IMR-90 (cell line): ENCODE measurements around the gene RERE. TPM values are rescaled to one million over a fixed set of nuclear protein-coding genes. Genes with fewer than 3 reads are reported as not detected.

Experiments
- ATAC-seq: fragments of 200-7000 bp; cut with Tn5 transposase; 2 replicates; pipeline ENCODE4 v1.9.1; 2020; ENCODE audit warnings: low read depth, mild to moderate bottlenecking, moderate library complexity
- BruUV-seq: library from RNA; stranded (reverse); fragments of 400-500 nt; replicated peaks from 2 replicates; lab custom pipeline; 2021; lab: Mats Ljungman, UMichigan
- CTCF ChIA-PET: fragments of 300-600 bp; formaldehyde crosslinking; extraction: SDS; loops from one replicate; lab custom pipeline; 2021; ENCODE audit warnings: antibody characterized with exemption; lab: Yijun Ruan, JAX
- POLR2A ChIA-PET: fragments of 300-600 bp; sonication (Branson Sonifier 250); formaldehyde crosslinking; loops from one replicate; lab custom pipeline; 2022; ENCODE audit warnings: antibody characterized with exemption; ENCODE audit not compliant: unreplicated experiment; lab: Charles Lee
- DNase-seq: peaks from one replicate; pipeline ENCODE4 v3.0.0; 2013
- H2AFZ ChIP-seq: replicated peaks from 2 replicates; pipeline ENCODE3; 2013; ENCODE audit warnings: low read length, mild to moderate bottlenecking; ENCODE audit not compliant: poor library complexity
- H2AK5ac ChIP-seq: 2 replicates; pipeline ENCODE4 v1.6.1; 2013; ENCODE audit warnings: low read depth, low read length, inconsistent platforms
- H2AK9ac ChIP-seq: replicated peaks from 2 replicates; pipeline ENCODE3; 2013; ENCODE audit warnings: mild to moderate bottlenecking, low read depth, low read length, moderate library complexity; ENCODE audit not compliant: poor library complexity
- H2BK120ac ChIP-seq: 2 replicates; pipeline ENCODE4 v1.6.1; 2013; ENCODE audit warnings: low read depth, low read length, inconsistent platforms
- H2BK15ac ChIP-seq: 3 replicates; pipeline ENCODE4 v1.6.1; 2013; ENCODE audit warnings: low read depth, low read length, inconsistent platforms
- H2BK20ac ChIP-seq: 2 replicates; pipeline ENCODE4 v1.6.1; 2013; ENCODE audit warnings: low read depth, mild to moderate bottlenecking, inconsistent platforms, low read length, moderate library complexity
- H2BK5ac ChIP-seq: 2 replicates; pipeline ENCODE4 v1.6.1; 2013; ENCODE audit warnings: mild to moderate bottlenecking, low read depth, low read length, inconsistent platforms; ENCODE audit not compliant: poor library complexity, severe bottlenecking
- H3K14ac ChIP-seq: replicated peaks from 2 replicates; pipeline ENCODE4 v1.6.1; 2013; ENCODE audit warnings: low read depth, low read length, inconsistent platforms
- H3K18ac ChIP-seq: 2 replicates; pipeline ENCODE4 v1.6.1; 2013; ENCODE audit warnings: low read depth, low read length, control low read depth
- H3K23ac ChIP-seq: 2 replicates; pipeline ENCODE4 v1.6.1; 2013; ENCODE audit warnings: low read depth, low read length, inconsistent platforms
- H3K27ac ChIP-seq: 2 replicates; pipeline ENCODE4 v1.5.1; 2013; ENCODE audit warnings: mild to moderate bottlenecking, control low read depth, low read length; ENCODE audit not compliant: insufficient read depth
- H3K27me3 ChIP-seq: 2 replicates; pipeline ENCODE4 v1.6.1; 2013; ENCODE audit warnings: low read length; ENCODE audit not compliant: control insufficient read depth, insufficient read depth
- H3K36me3 ChIP-seq: 2 replicates; pipeline ENCODE4 v1.6.1; 2013; ENCODE audit warnings: low read length, mixed read lengths; ENCODE audit not compliant: control insufficient read depth, insufficient read depth
- H3K4ac ChIP-seq: 2 replicates; pipeline ENCODE4 v1.6.1; 2013; ENCODE audit warnings: low read depth, low read length, inconsistent platforms
- H3K4me1 ChIP-seq: 2 replicates; pipeline ENCODE4 v1.6.1; 2013; ENCODE audit warnings: low read length, mixed read lengths; ENCODE audit not compliant: control insufficient read depth, insufficient read depth
- H3K4me2 ChIP-seq: 2 replicates; pipeline ENCODE4 v1.6.1; 2013; ENCODE audit warnings: low read depth, mild to moderate bottlenecking, control low read depth, low read length, moderate library complexity
- H3K4me3 ChIP-seq: 2 replicates; pipeline ENCODE4 v1.5.1; 2013; ENCODE audit warnings: low read depth, mild to moderate bottlenecking, control low read depth, low read length, moderate library complexity; ENCODE audit not compliant: insufficient read depth
- H3K56ac ChIP-seq: 2 replicates; pipeline ENCODE4 v1.6.1; 2013; ENCODE audit warnings: low read length, inconsistent platforms; ENCODE audit not compliant: insufficient read depth; ENCODE audit errors: extremely low read depth
- H3K79me1 ChIP-seq, 2 experiments: 2 replicates each; pipeline ENCODE4 v1.6.1; 2013; ENCODE audit warnings: low read length in 2 of 2, inconsistent platforms in 1 of 2, low read depth in 1 of 2
- H3K9ac ChIP-seq: 2 replicates; pipeline ENCODE4 v1.6.1; 2013; ENCODE audit warnings: low read depth, low read length, control low read depth
- H3K9me1 ChIP-seq: 2 replicates; pipeline ENCODE4 v1.6.1; 2013; ENCODE audit warnings: low read length, inconsistent platforms; ENCODE audit not compliant: insufficient read depth
- H3K9me3 ChIP-seq: 2 replicates; pipeline ENCODE4 v1.6.1; 2013; ENCODE audit warnings: low read length; ENCODE audit not compliant: control insufficient read depth, insufficient read depth
- H4K20me1 ChIP-seq: 2 replicates; pipeline ENCODE4 v1.6.1; 2013; ENCODE audit warnings: low read length, inconsistent platforms; ENCODE audit not compliant: insufficient read depth
- H4K5ac ChIP-seq: 2 replicates; pipeline ENCODE4 v1.6.1; 2013; ENCODE audit warnings: mild to moderate bottlenecking, low read depth, low read length, control low read depth
- H4K8ac ChIP-seq, 2 experiments: 2 replicates each; pipeline ENCODE4 v1.6.1; 2013; ENCODE audit warnings: low read depth in 2 of 2, low read length in 2 of 2, control low read depth in 1 of 2, inconsistent platforms in 1 of 2
- H4K91ac ChIP-seq: 2 replicates; pipeline ENCODE4 v1.6.1; 2013; ENCODE audit warnings: low read depth, low read length, inconsistent platforms; ENCODE audit not compliant: insufficient read depth
- BHLHE40 ChIP-seq: fragments of 150-350 bp; IDR thresholded peaks from 2 replicates; pipeline ENCODE4 v1.6.1; 2016; ENCODE audit warnings: mild to moderate bottlenecking, low read depth, low read length
- CHD1 ChIP-seq: IDR thresholded peaks from 2 replicates; pipeline ENCODE4 v1.6.1; 2012; ENCODE audit warnings: low read depth, low read length, improper control_type of control experiment
- CTCF ChIP-seq: conservative IDR thresholded peaks from 2 replicates; pipeline ENCODE4 v1.5.1; 2012; ENCODE audit warnings: mild to moderate bottlenecking, low read depth, low read length, improper control_type of control experiment
- ELK1 ChIP-seq: fragments of 150-350 bp; IDR thresholded peaks from 2 replicates; pipeline ENCODE4 v1.6.1; 2016; ENCODE audit warnings: low read depth, mild to moderate bottlenecking, low read length, moderate library complexity, borderline replicate concordance
- MAFK ChIP-seq: IDR thresholded peaks from 2 replicates; pipeline ENCODE4 v1.6.1; 2012; ENCODE audit warnings: low read depth, low read length, improper control_type of control experiment
- MAZ ChIP-seq: IDR thresholded peaks from 2 replicates; pipeline ENCODE4 v1.6.1; 2012; ENCODE audit warnings: low read depth, mild to moderate bottlenecking, low read length, improper control_type of control experiment, moderate library complexity, borderline replicate concordance
- MXI1 ChIP-seq: IDR thresholded peaks from 2 replicates; pipeline ENCODE4 v1.6.1; 2012; ENCODE audit warnings: low read depth, mild to moderate bottlenecking, low read length, moderate library complexity, borderline replicate concordance
- NFE2L2 ChIP-seq: fragments of 150-350 bp; IDR thresholded peaks from 2 replicates; pipeline ENCODE4 v1.6.1; 2016; ENCODE audit warnings: low read depth, mild to moderate bottlenecking, low read length
- POLR2A ChIP-seq: IDR thresholded peaks from 2 replicates; pipeline ENCODE4 v1.6.1; 2012; ENCODE audit warnings: mild to moderate bottlenecking, low read depth, low read length
- RAD21 ChIP-seq: IDR thresholded peaks from 2 replicates; pipeline ENCODE4 v1.6.1; 2012; ENCODE audit warnings: low read length, improper control_type of control experiment
- RFX5 ChIP-seq: IDR thresholded peaks from 2 replicates; pipeline ENCODE4 v1.8.0; 2012; ENCODE audit warnings: low read depth, mild to moderate bottlenecking, low read length, moderate library complexity
- SMC3 ChIP-seq: fragments of 150-350 bp; IDR thresholded peaks from 2 replicates; pipeline ENCODE4 v1.6.1; 2016; ENCODE audit warnings: low read depth, mild to moderate bottlenecking, antibody characterized with exemption, low read length, moderate library complexity
- WGBS, 2 experiments: methylation state at CpG; one replicate each; pipeline versions ENCODE4 v1.1.5 to v1.1.7; 2013; ENCODE audit warnings: missing lambda C conversion rate in 2 of 2; ENCODE audit not compliant: insufficient read length in 1 of 2; ENCODE audit errors: extremely low coverage in 2 of 2; 5-methylcytosine and 5-hydroxymethylcytosine counted together
- dilution Hi-C: fragments of 300-500 bp; cut with HindIII; formaldehyde crosslinking; loops from one replicate; pipeline ENCODE4 v1.14.3; 2018; ENCODE audit warnings: low sequenced_read_pairs; ENCODE audit not compliant: unreplicated experiment
- in situ Hi-C: fragments of 300-500 bp; cut with MboI; formaldehyde crosslinking; loops from 3 replicates; pipeline ENCODE4 v1.14.3; 2019; ENCODE audit warnings: low sequenced_read_pairs, inconsistent platforms, mixed read lengths
- intact Hi-C: fragments of 100-400 bp; cut with micrococcal nuclease; formaldehyde crosslinking; loops from 2 replicates; pipeline ENCODE4 v1.10.0; 2022
- polyA plus RNA-seq, 3 experiments: library from polyadenylated mRNA; depleted of rRNA; stranded (reverse); fragments of >200 nt; gene quantifications; 2 replicates each; pipeline ENCODE4 v1.2.3, GENCODE V29; 2012; ENCODE audit warnings: low replicate concordance in 1 of 3
- total RNA-seq: library from RNA; depleted of rRNA; stranded (reverse); fragments of >200 nt; gene quantifications from 2 replicates; pipeline ENCODE4 v1.2.3, GENCODE V29; 2012

The RERE gene
- total and polyA plus RNA-seq, 2 of the 4 experiments (the other 2 are of a cell fraction): 11.5 to 25.1 TPM

- Histone ChIP-seq H2AK5ac (no peak overlapping the region), H2BK120ac (no peak overlapping the region), H4K20me1 (peaks cover 5% of the 10 kb centered on the region; the same call in 1 of the 2 replicates), H3K56ac (no peak overlapping the region), H2AK9ac (no peak overlapping the region), H3K9me3 (no peaks in the 10 kb centered on the region; the same call in 1 of the 2 replicates), H2BK15ac (no peak overlapping the region), H3K9me1 (no peaks in the 10 kb centered on the region; the same call in 1 of the 2 replicates), H2AFZ (no peak overlapping the region), H3K4me3 (no peak overlapping the region), H3K4me1 (peaks cover 2% of the 10 kb centered on the region), H3K27ac (no peak overlapping the region), H3K4me2 (no peak overlapping the region), H3K14ac (no peak overlapping the region), H2BK20ac (no peak overlapping the region), H3K79me1 (no peaks in the 10 kb centered on the region), H4K8ac (no peak overlapping the region), H3K9ac (no peak overlapping the region), H3K18ac (no peak overlapping the region), H3K27me3 (peaks cover 12% of the 10 kb centered on the region), H4K5ac (no peak overlapping the region), H2BK5ac (no peak overlapping the region), H3K4ac (0 out of 2 replicates have a peak overlapping the region, but pooled peaks have one; percentile 10), H3K36me3 (no peaks in the 10 kb centered on the region), H3K23ac (0 out of 2 replicates have a peak overlapping the region, but pooled peaks have one; percentile 34), H4K91ac (no peak overlapping the region)
- intact Hi-C loops (no loop called here), dilution Hi-C loops (no loop called here), in situ Hi-C loops (loop anchor here (10.0 kb wide), 1 partner anchor 280 kb away; no protein-coding TSS in a partner anchor)
- DNase-seq (no peak), ATAC-seq (no peak)
- WGBS, 2 experiments: 70% methylated on average over 6 of the region's 7 CpGs; no CpG with 5 or more reads in 1 of the 2 experiments
- TF ChIP-seq MXI1 (no peak), RFX5 (no peak), SMC3 (no peak), ELK1 (no peak), NFE2L2 (no peak), RAD21 (no peak), CHD1 (no peak), CTCF (no peak), MAZ (no peak), POLR2A (no peak), BHLHE40 (no peak), MAFK (no peak)
- no TSS peak for BruUV-seq
- ChIA-PET CTCF (interaction anchor here (0.8 kb wide), 1 partner anchor 246 kb away, joined by 3 read pairs; no protein-coding TSS in a partner anchor), POLR2A (no interaction called here)
These were observed 27.1 kb upstream of the RERE start for GRCh38 chr1:8844501-8845006.
